NCI-H2107 treated with DMSO at 0.1 percent for 48 hours (cell line): ENCODE results near the gene TOPBP1.
"Not testable (repeated sequence)": the region's sequence is repeated elsewhere in the genome, so short reads cannot be mapped to it uniquely, and the experiment has no call there.

Experiments used
- DNase-seq: peaks from one replicate; lab custom pipeline; 2025; ENCODE audit not compliant: unreplicated experiment; lab: John Stamatoyannopoulos, UW

The TOPBP1 gene

DNA sequence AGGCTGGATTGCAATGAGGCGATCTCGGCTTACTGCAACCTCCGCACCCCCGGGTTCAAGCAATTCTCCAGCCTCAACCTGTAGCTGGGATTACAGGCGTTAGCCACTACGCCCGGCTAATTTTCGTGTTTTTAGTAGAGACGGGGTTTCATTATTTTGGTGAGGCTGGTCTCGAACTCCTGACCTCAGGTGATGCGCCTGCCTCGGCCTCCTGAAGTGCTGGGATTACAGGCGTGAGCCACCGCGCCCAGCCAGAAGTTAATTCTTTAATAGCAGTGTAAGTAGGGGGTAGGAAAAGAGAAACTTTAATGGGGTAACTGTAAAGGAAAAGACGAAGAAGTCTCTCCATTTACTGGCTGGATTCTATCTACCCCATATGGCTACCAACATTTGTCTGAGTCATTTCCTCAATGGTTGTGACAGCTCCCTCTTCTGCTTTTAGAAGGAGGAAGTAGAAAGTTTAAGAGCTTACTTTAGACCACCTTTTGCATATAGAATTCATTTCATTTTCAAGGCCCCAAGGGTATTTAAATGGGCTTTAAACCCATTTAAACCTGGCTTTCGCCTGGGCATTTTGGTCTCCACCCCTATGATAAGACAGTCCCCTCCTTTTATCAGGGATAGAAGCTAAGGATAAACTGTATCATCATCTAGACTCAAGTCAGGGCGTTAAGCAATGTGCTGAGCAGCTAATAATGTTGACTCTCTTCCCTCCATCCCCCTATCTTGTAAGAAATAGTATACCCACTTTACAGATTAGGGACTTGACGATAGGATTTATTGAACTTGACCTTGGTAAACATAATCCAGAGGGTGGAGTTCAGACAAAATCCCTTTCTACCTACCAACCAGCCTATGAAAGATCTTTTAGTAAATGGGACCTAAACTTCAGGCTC, 89.3 kb downstream of the TOPBP1 start:
- no peak for DNase-seq

DNA sequence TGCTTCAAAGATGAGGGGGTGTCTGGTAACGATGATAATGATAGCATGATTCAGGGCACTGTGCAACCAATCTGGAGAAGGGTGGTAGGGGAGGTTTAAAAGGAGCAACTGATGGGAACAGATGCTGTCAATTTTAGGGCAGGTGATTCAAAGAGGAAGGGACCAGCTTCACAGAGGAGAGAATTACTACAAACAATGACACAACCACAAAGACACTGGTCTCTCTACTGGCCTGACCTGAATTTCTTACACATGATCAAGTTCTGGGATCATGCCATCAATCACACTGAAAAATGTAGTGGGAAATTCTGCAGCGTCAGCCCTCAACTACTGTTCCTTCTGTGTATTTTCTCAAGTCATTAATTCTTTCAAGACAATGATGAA, 90.8 kb downstream of the TOPBP1 start:
- no peak for DNase-seq

DNA sequence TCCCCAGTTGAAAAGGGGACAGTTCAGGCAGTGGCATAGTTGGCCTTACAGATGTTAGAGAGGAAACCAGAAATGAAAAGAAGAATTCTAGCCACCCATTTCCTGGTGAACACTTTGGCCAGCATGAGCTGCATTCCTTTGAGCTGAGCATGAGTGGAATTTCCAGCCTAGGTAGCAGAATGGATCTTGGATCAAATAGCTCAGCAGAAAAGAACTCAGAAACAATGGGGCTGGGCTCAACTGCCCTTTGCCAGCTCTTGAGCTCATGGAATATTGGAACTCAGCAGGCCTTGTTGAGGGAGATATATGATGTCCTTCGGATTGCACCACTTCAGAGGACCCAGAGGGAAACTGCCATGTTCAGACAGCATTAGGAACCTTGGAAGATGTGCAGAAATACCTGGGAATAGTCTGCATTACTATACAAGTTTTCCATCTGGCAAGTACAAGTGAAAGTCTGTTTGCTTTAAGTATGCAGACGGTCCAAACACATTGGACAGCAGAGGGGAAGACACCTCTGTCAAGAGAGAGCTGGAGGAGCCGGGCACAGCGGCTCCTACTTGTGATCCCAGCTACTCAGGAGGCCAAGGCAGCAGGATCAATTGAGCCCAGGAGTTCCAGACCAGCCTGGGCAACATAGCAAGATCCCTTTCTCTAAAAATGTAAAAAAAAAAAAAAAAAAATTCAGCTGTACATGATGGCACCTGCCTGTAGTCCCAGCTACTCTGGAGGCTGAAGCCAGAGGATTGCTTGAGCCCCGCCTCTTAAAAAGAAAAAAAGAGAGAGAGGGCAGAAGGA, 91.4 kb downstream of the TOPBP1 start:
- DNase-seq, result no peak

DNA sequence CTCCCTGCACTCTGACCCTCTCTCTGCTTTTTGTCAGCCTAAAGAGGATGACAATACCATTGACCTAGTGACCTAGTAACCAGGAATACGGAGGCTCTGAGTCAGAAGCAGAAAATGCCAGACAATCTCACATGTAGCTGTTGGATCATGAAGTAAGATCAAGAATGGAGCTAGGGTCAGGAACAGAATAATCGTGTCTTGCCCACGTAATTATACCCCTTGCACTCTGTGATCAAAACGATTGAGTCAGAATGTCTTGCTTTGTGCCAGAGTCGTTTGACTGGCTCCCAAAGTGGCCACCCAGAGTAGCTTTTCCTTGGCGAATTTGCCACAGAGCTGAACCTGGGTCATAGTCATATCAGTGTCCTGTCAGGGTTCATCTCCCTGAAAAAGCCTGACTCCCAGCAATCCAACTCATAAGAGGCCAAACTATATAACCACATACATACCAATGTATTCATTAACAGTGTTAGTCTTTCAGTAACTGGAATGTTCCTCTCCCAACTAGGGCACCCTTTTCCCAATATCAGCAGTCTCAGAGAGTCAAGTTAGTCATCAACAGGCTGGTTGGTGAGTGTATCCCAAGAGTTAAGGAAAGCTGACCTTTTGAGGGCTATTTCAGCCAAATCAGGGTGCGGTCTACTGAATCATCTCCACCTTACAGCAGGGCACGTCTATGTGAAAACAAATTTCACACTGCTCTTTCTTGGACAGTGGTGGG, 93.3 kb downstream of the TOPBP1 start:
- no peak for DNase-seq

DNA sequence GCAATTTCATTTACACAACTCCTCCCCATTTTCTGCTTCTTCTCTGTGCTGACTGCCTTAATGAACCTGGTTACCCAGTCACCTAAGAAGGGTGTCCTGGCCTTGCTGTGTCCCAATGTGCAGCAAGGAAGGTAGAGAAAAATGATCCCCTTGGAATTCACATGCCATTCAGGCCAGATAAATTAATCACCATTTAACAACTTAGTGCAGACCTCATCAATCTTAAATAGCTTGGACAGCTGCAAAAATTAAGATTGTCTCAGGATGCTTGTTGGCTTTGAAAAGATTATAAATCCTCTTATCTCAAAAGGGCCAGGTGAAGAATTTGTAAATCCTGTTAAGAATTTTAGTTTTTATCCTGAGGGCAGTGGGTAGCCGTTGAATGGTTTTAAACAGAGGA, 97.9 kb downstream of the TOPBP1 start:
- DNase-seq, result no peak

DNA sequence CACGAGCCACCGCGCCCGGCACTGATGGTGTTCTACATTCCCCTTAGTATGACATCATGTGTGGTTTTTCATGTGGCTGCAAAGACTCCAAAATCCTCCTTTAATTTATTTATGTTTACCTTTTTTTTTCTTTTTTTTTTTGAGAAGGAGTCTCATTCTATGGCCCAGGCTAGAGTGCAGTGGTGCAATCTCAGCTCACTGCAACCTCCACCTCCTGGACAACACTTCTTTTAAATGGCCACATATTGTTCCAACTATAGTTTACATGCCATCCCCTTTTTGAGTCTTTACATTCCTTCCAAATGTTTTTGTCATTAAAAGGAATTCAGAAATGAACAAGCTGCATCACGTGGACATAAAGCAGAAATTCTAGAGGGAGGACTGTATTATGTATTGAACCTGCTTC, 98.6 kb downstream of the TOPBP1 start:
- no peak for DNase-seq

DNA sequence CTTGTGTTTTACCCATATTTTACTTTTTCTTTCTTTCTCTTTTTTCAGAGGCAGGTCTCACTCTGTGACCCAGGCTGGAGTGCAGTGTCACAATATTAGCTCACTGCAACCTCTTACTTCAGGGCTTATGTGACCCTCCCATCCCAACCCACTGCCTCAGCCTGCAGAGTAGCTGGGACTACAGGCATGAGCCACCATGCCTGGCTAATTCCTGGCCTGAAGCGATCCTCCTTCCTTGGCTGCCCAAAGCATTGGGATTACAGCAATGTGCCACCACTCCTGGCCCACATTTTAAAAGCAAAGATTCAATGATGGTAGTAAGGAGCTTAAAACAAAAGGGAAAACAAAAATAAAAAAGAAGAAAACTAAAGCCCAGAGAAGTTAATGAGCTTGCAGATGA, 99.4 kb downstream of the TOPBP1 start:
- DNase-seq, result no peak

DNA sequence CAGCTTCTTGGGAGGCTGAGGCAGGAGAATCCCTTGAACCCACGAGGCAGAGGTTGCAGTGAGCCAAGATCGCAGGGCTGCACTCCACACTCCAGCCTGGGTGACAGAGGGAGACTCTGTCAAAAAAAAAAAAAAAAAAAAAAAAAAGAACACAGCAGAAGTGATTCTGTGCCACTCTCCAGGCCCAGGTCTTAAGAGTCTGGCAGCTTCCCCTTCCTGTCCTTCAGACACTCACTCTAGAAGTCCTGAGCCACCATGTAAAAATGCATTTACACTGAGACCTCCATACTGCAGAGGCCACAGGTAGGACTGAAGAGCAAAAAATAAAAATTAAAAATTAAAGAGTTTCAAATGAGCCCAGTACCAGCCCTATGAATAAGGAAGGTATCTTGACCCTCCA, 100.1 kb downstream of the TOPBP1 start:
- no peak for DNase-seq

DNA sequence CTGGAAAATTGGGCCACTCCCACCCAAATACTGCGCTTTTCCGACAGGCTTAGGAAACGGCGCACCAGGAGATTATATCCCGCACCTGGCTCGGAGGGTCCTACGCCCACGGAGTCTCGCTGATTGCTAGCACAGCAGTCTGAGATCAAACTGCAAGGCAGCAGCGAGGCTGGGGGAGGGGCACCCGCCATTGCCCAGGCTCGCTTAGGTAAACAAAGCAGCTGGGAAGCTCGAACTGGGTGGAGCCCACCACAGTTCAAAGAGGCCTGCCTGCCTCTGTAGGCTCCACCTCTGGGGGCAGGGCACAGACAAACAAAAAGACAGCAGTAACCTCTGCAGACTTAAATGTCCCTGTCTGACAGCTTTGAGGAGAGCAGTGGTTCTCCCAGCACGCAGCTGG, 110.2 kb downstream of the TOPBP1 start:
- DNase-seq, result not testable (repeated sequence)
